Measurements from ENCODE around the gene SLC39A11.

- TF ChIP-seq CTCF (IDR thresholded peaks at IDR 0.05 in 2 of 3, conservative IDR thresholded peaks at IDR 0.05 in 1 of 3; ENCODE audit: borderline replicate concordance in 1 of 3, insufficient read depth in 1 of 3, low read depth in 2 of 3, low read length in 2 of 3) (no peak), JUND (IDR thresholded peaks at IDR 0.05) (no peak), RAD21 (IDR thresholded peaks at IDR 0.05; ENCODE audit: low read depth) (no peak), SIN3A (IDR thresholded peaks at IDR 0.05; ENCODE audit: low read depth) (no peak), POLR2A (IDR thresholded peaks at IDR 0.05; ENCODE audit: borderline replicate concordance, extremely low read depth, insufficient read depth, insufficient read length) (no peak), REST (IDR thresholded peaks at IDR 0.05; ENCODE audit: low read depth) (no peak), POLR2AphosphoS5 (IDR thresholded peaks at IDR 0.05; ENCODE audit: low read depth, low read length) (no peak), EZH2phosphoT487 (IDR thresholded peaks at IDR 0.05; ENCODE audit: borderline replicate concordance) (no peak), MAX (IDR thresholded peaks at IDR 0.05) (no peak), FOSL1 (IDR thresholded peaks at IDR 0.05; ENCODE audit: low read depth) (no peak), SP1 (IDR thresholded peaks at IDR 0.05; ENCODE audit: low read depth) (no peak), ZFX (IDR thresholded peaks at IDR 0.05) (no peak), TCF7L2 (IDR thresholded peaks at IDR 0.05; ENCODE audit: borderline replicate concordance, extremely low read depth, insufficient read depth, insufficient read length) (no peak)
Observed at GRCh38 chr17:72643575-72644216, 448.8 kb downstream of the SLC39A11 start.
